Measurements from ENCODE around the gene MAGI2. TPM values are rescaled to one million over a fixed set of nuclear protein-coding genes. Genes with fewer than 3 reads are reported as not detected.

MAGI2 gene
- total and polyA plus RNA-seq, 2 donors (not counting 3 experiments of a cell fraction or from before 2014, with no cell fraction given) = 0.28 to 6.0 TPM

- H3K4me2 ChIP-seq (ENCODE audit: insufficient read depth, low read length) = no peak overlapping the region
- H4K20me1 ChIP-seq (replicated peaks; ENCODE audit: control insufficient read depth, extremely low read depth, insufficient read depth, low read length) = no peaks in the 10 kb centered on the region
- intact Hi-C loops (cut with micrococcal nuclease) (no loop called here), dilution Hi-C loops (cut with MboI; ENCODE audit: extremely low pct_ligation_motif_present, low sequenced_read_pairs) (no loop called here)
- H3K4me1 ChIP-seq (ENCODE audit: control insufficient read depth, extremely low read depth, insufficient read depth, low read length) = no peaks in the 10 kb centered on the region
- no peaks in the 10 kb centered on the region for H3K9me3 ChIP-seq (replicated peaks; ENCODE audit: control insufficient read depth, insufficient read depth, low read length)
- no peak for FAIRE-seq
- no peaks in the 10 kb centered on the region for H3K9me1 ChIP-seq (replicated peaks; ENCODE audit: control insufficient read depth, extremely low read depth, insufficient read depth, low read length)
- no peaks in the 10 kb centered on the region for H3K27me3 ChIP-seq (ENCODE audit: control insufficient read depth in 2 of 2, insufficient read depth in 2 of 2, low read length in 2 of 2)
- no peak overlapping the region for H3K4me3 ChIP-seq (replicated peaks in 1 of 3; ENCODE audit: insufficient read depth in 1 of 3, low read depth in 1 of 3, low read length in 3 of 3)
- DNase-seq (ENCODE audit: low read depth, low spot score) = no peak
- CTCF ChIA-PET = interaction anchor here (1.0 kb wide), 1 partner anchor 241 kb away, joined by 3 read pairs; no protein-coding TSS in a partner anchor
- H3K79me2 ChIP-seq (ENCODE audit: control insufficient read depth, insufficient read depth, low read length) = no peaks in the 10 kb centered on the region
- no TSS peak for BruUV-seq (replicated peaks)
- no peak for TF ChIP-seq CTCF (IDR thresholded peaks at IDR 0.05; ENCODE audit: extremely low read depth in 1 of 2, insufficient read depth in 1 of 2, low read depth in 1 of 2, low read length in 2 of 2)
- no peak for TF ChIP-seq POLR2A (IDR thresholded peaks at IDR 0.05; ENCODE audit: low read depth, low read length)
- no peak for TF ChIP-seq POLR2AphosphoS5 (IDR thresholded peaks at IDR 0.05; ENCODE audit: insufficient read depth, low read depth, low read length)
- TF ChIP-seq MYC (IDR thresholded peaks at IDR 0.05; ENCODE audit: low read depth, low read length) = no peak
- no peak for TF ChIP-seq GATA2 (IDR thresholded peaks at IDR 0.05; ENCODE audit: insufficient read depth, insufficient read length, low read depth, low read length)
- TF ChIP-seq EZH2 (IDR thresholded peaks at IDR 0.05; ENCODE audit: borderline replicate concordance, low read depth, low read length, severe bottlenecking) = no peak
- TF ChIP-seq JUN (IDR thresholded peaks at IDR 0.05; ENCODE audit: borderline replicate concordance, insufficient read depth, insufficient read length, low read depth) = no peak
- no peak for TF ChIP-seq FOS (IDR thresholded peaks at IDR 0.05; ENCODE audit: borderline replicate concordance, insufficient read depth, low read length)
- no peak for TF ChIP-seq MAX (IDR thresholded peaks at IDR 0.05; ENCODE audit: insufficient read depth, insufficient read length)
- H3K9ac ChIP-seq (replicated peaks; ENCODE audit: extremely low read depth, insufficient read depth, low read length) = no peak overlapping the region
- POLR2A ChIA-PET = no interaction called here
- H3K36me3 ChIP-seq (ENCODE audit: control insufficient read depth in 2 of 2, extremely low read depth in 1 of 2, insufficient read depth in 2 of 2, low read length in 2 of 2) = no peaks in the 10 kb centered on the region
- H2AFZ ChIP-seq (ENCODE audit: low read depth, low read length) = no peak overlapping the region
- H3K27ac ChIP-seq (ENCODE audit: insufficient read depth, low read depth, low read length) = no peak overlapping the region
Observed at GRCh38 chr7:79500759-79501158, 47.3 kb upstream of the MAGI2 start.
